IMR-90 (cell line): ENCODE measurements around the gene TAF1A. TPM values are rescaled to one million over a fixed set of nuclear protein-coding genes. Genes with fewer than 3 reads are reported as not detected.

ENCODE experiments used
- ATAC-seq: fragments of 200-7000 bp; cut with Tn5 transposase; 2 replicates; pipeline ENCODE4 v1.9.1; 2020; ENCODE audit warnings: low read depth, mild to moderate bottlenecking, moderate library complexity
- BruUV-seq: library from RNA; stranded (reverse); fragments of 400-500 nt; replicated peaks from 2 replicates; lab custom pipeline; 2021; lab: Mats Ljungman, UMichigan
- CTCF ChIA-PET: fragments of 300-600 bp; formaldehyde crosslinking; extraction: SDS; loops from one replicate; lab custom pipeline; 2021; ENCODE audit warnings: antibody characterized with exemption; lab: Yijun Ruan, JAX
- POLR2A ChIA-PET: fragments of 300-600 bp; sonication (Branson Sonifier 250); formaldehyde crosslinking; loops from one replicate; lab custom pipeline; 2022; ENCODE audit warnings: antibody characterized with exemption; ENCODE audit not compliant: unreplicated experiment; lab: Charles Lee
- DNase-seq: peaks from one replicate; pipeline ENCODE4 v3.0.0; 2013
- H2AFZ ChIP-seq: replicated peaks from 2 replicates; pipeline ENCODE3; 2013; ENCODE audit warnings: low read length, mild to moderate bottlenecking; ENCODE audit not compliant: poor library complexity
- H2AK5ac ChIP-seq: 2 replicates; pipeline ENCODE4 v1.6.1; 2013; ENCODE audit warnings: low read depth, low read length, inconsistent platforms
- H2AK9ac ChIP-seq: replicated peaks from 2 replicates; pipeline ENCODE3; 2013; ENCODE audit warnings: mild to moderate bottlenecking, low read depth, low read length, moderate library complexity; ENCODE audit not compliant: poor library complexity
- H2BK120ac ChIP-seq: 2 replicates; pipeline ENCODE4 v1.6.1; 2013; ENCODE audit warnings: low read depth, low read length, inconsistent platforms
- H2BK15ac ChIP-seq: 3 replicates; pipeline ENCODE4 v1.6.1; 2013; ENCODE audit warnings: low read depth, low read length, inconsistent platforms
- H2BK20ac ChIP-seq: 2 replicates; pipeline ENCODE4 v1.6.1; 2013; ENCODE audit warnings: low read depth, mild to moderate bottlenecking, inconsistent platforms, low read length, moderate library complexity
- H2BK5ac ChIP-seq: 2 replicates; pipeline ENCODE4 v1.6.1; 2013; ENCODE audit warnings: mild to moderate bottlenecking, low read depth, low read length, inconsistent platforms; ENCODE audit not compliant: poor library complexity, severe bottlenecking
- H3K14ac ChIP-seq: replicated peaks from 2 replicates; pipeline ENCODE4 v1.6.1; 2013; ENCODE audit warnings: low read depth, low read length, inconsistent platforms
- H3K18ac ChIP-seq: 2 replicates; pipeline ENCODE4 v1.6.1; 2013; ENCODE audit warnings: low read depth, low read length, control low read depth
- H3K23ac ChIP-seq: 2 replicates; pipeline ENCODE4 v1.6.1; 2013; ENCODE audit warnings: low read depth, low read length, inconsistent platforms
- H3K27ac ChIP-seq: 2 replicates; pipeline ENCODE4 v1.5.1; 2013; ENCODE audit warnings: mild to moderate bottlenecking, control low read depth, low read length; ENCODE audit not compliant: insufficient read depth
- H3K27me3 ChIP-seq: 2 replicates; pipeline ENCODE4 v1.6.1; 2013; ENCODE audit warnings: low read length; ENCODE audit not compliant: control insufficient read depth, insufficient read depth
- H3K36me3 ChIP-seq: 2 replicates; pipeline ENCODE4 v1.6.1; 2013; ENCODE audit warnings: low read length, mixed read lengths; ENCODE audit not compliant: control insufficient read depth, insufficient read depth
- H3K4ac ChIP-seq: 2 replicates; pipeline ENCODE4 v1.6.1; 2013; ENCODE audit warnings: low read depth, low read length, inconsistent platforms
- H3K4me1 ChIP-seq: 2 replicates; pipeline ENCODE4 v1.6.1; 2013; ENCODE audit warnings: low read length, mixed read lengths; ENCODE audit not compliant: control insufficient read depth, insufficient read depth
- H3K4me2 ChIP-seq: 2 replicates; pipeline ENCODE4 v1.6.1; 2013; ENCODE audit warnings: low read depth, mild to moderate bottlenecking, control low read depth, low read length, moderate library complexity
- H3K4me3 ChIP-seq: 2 replicates; pipeline ENCODE4 v1.5.1; 2013; ENCODE audit warnings: low read depth, mild to moderate bottlenecking, control low read depth, low read length, moderate library complexity; ENCODE audit not compliant: insufficient read depth
- H3K56ac ChIP-seq: 2 replicates; pipeline ENCODE4 v1.6.1; 2013; ENCODE audit warnings: low read length, inconsistent platforms; ENCODE audit not compliant: insufficient read depth; ENCODE audit errors: extremely low read depth
- H3K79me1 ChIP-seq, 2 experiments: 2 replicates each; pipeline ENCODE4 v1.6.1; 2013; ENCODE audit warnings: low read length in 2 of 2, inconsistent platforms in 1 of 2, low read depth in 1 of 2
- H3K9ac ChIP-seq: 2 replicates; pipeline ENCODE4 v1.6.1; 2013; ENCODE audit warnings: low read depth, low read length, control low read depth
- H3K9me1 ChIP-seq: 2 replicates; pipeline ENCODE4 v1.6.1; 2013; ENCODE audit warnings: low read length, inconsistent platforms; ENCODE audit not compliant: insufficient read depth
- H3K9me3 ChIP-seq: 2 replicates; pipeline ENCODE4 v1.6.1; 2013; ENCODE audit warnings: low read length; ENCODE audit not compliant: control insufficient read depth, insufficient read depth
- H4K20me1 ChIP-seq: 2 replicates; pipeline ENCODE4 v1.6.1; 2013; ENCODE audit warnings: low read length, inconsistent platforms; ENCODE audit not compliant: insufficient read depth
- H4K5ac ChIP-seq: 2 replicates; pipeline ENCODE4 v1.6.1; 2013; ENCODE audit warnings: mild to moderate bottlenecking, low read depth, low read length, control low read depth
- H4K8ac ChIP-seq, 2 experiments: 2 replicates each; pipeline ENCODE4 v1.6.1; 2013; ENCODE audit warnings: low read depth in 2 of 2, low read length in 2 of 2, control low read depth in 1 of 2, inconsistent platforms in 1 of 2
- H4K91ac ChIP-seq: 2 replicates; pipeline ENCODE4 v1.6.1; 2013; ENCODE audit warnings: low read depth, low read length, inconsistent platforms; ENCODE audit not compliant: insufficient read depth
- BHLHE40 ChIP-seq: fragments of 150-350 bp; IDR thresholded peaks from 2 replicates; pipeline ENCODE4 v1.6.1; 2016; ENCODE audit warnings: mild to moderate bottlenecking, low read depth, low read length
- CHD1 ChIP-seq: IDR thresholded peaks from 2 replicates; pipeline ENCODE4 v1.6.1; 2012; ENCODE audit warnings: low read depth, low read length, improper control_type of control experiment
- ELK1 ChIP-seq: fragments of 150-350 bp; IDR thresholded peaks from 2 replicates; pipeline ENCODE4 v1.6.1; 2016; ENCODE audit warnings: low read depth, mild to moderate bottlenecking, low read length, moderate library complexity, borderline replicate concordance
- FOS ChIP-seq: fragments of 150-350 bp; IDR thresholded peaks from 2 replicates; pipeline ENCODE4 v1.6.1; 2016; ENCODE audit warnings: low read depth, low read length
- MAFK ChIP-seq: IDR thresholded peaks from 2 replicates; pipeline ENCODE4 v1.6.1; 2012; ENCODE audit warnings: low read depth, low read length, improper control_type of control experiment
- MAZ ChIP-seq: IDR thresholded peaks from 2 replicates; pipeline ENCODE4 v1.6.1; 2012; ENCODE audit warnings: low read depth, mild to moderate bottlenecking, low read length, improper control_type of control experiment, moderate library complexity, borderline replicate concordance
- NFE2L2 ChIP-seq: fragments of 150-350 bp; IDR thresholded peaks from 2 replicates; pipeline ENCODE4 v1.6.1; 2016; ENCODE audit warnings: low read depth, mild to moderate bottlenecking, low read length
- POLR2A ChIP-seq: IDR thresholded peaks from 2 replicates; pipeline ENCODE4 v1.6.1; 2012; ENCODE audit warnings: mild to moderate bottlenecking, low read depth, low read length
- WGBS, 2 experiments: methylation state at CpG; one replicate each; pipeline versions ENCODE4 v1.1.5 to v1.1.7; 2013; ENCODE audit warnings: missing lambda C conversion rate in 2 of 2; ENCODE audit not compliant: insufficient read length in 1 of 2; ENCODE audit errors: extremely low coverage in 2 of 2; 5-methylcytosine and 5-hydroxymethylcytosine counted together
- dilution Hi-C: fragments of 300-500 bp; cut with HindIII; formaldehyde crosslinking; loops from one replicate; pipeline ENCODE4 v1.14.3; 2018; ENCODE audit warnings: low sequenced_read_pairs; ENCODE audit not compliant: unreplicated experiment
- in situ Hi-C: fragments of 300-500 bp; cut with MboI; formaldehyde crosslinking; loops from 3 replicates; pipeline ENCODE4 v1.14.3; 2019; ENCODE audit warnings: low sequenced_read_pairs, inconsistent platforms, mixed read lengths
- intact Hi-C: fragments of 100-400 bp; cut with micrococcal nuclease; formaldehyde crosslinking; loops from 2 replicates; pipeline ENCODE4 v1.10.0; 2022
- polyA plus RNA-seq, 3 experiments: library from polyadenylated mRNA; depleted of rRNA; stranded (reverse); fragments of >200 nt; gene quantifications; 2 replicates each; pipeline ENCODE4 v1.2.3, GENCODE V29; 2012; ENCODE audit warnings: low replicate concordance in 1 of 3
- total RNA-seq: library from RNA; depleted of rRNA; stranded (reverse); fragments of >200 nt; gene quantifications from 2 replicates; pipeline ENCODE4 v1.2.3, GENCODE V29; 2012

Gene TAF1A
- total and polyA plus RNA-seq, 2 of the 4 experiments (the other 2 are of a cell fraction) = 3.8 to 5.4 TPM

- no peak overlapping the region for H3K18ac ChIP-seq
- H3K4me1 ChIP-seq = peaks cover 4% of the 10 kb centered on the region; the same call in 1 of the 2 replicates
- no peak overlapping the region for H3K23ac ChIP-seq
- no peak overlapping the region for H2BK120ac ChIP-seq
- dilution Hi-C loops = no loop called here
- H3K9me1 ChIP-seq = no peaks in the 10 kb centered on the region
- H3K9me3 ChIP-seq = no peaks in the 10 kb centered on the region
- peaks cover 13 to 21% of the 10 kb centered on the region in 2 experiments for H3K79me1 ChIP-seq
- ChIA-PET POLR2A (no interaction called here), CTCF (interaction anchor here (1.0 kb wide), 1 partner anchor 123 kb away, joined by 3 read pairs; no protein-coding TSS in a partner anchor)
- H3K9ac ChIP-seq = no peak overlapping the region
- TF ChIP-seq NFE2L2 (no peak), FOS (no peak), MAFK (no peak), BHLHE40 (no peak), POLR2A (no peak), MAZ (no peak), ELK1 (no peak), CHD1 (no peak)
- no peak overlapping the region for H3K4ac ChIP-seq
- no TSS peak for BruUV-seq
- no peak overlapping the region for H3K14ac ChIP-seq
- H2BK5ac ChIP-seq = no peak overlapping the region
- H3K27ac ChIP-seq = no peak overlapping the region
- ATAC-seq (no peak), DNase-seq (no peak)
- no peak overlapping the region for H2AK9ac ChIP-seq
- H2BK20ac ChIP-seq = no peak overlapping the region
- H3K4me3 ChIP-seq = no peak overlapping the region
- intact Hi-C loops = no loop called here
- no peak overlapping the region for H2AFZ ChIP-seq
- H4K5ac ChIP-seq = no peak overlapping the region
- no peak overlapping the region for H2BK15ac ChIP-seq
- H4K8ac ChIP-seq = no peak overlapping the region
- in situ Hi-C loops = no loop called here
- H3K4me2 ChIP-seq = no peak overlapping the region
- H3K36me3 ChIP-seq = peaks cover 3% of the 10 kb centered on the region; the same call in 1 of the 2 replicates
- H3K27me3 ChIP-seq = no peaks in the 10 kb centered on the region
- no peak overlapping the region for H2AK5ac ChIP-seq
- H4K91ac ChIP-seq = no peak overlapping the region
- no peaks in the 10 kb centered on the region for H4K20me1 ChIP-seq
- WGBS, 2 experiments = no CpG with 5 or more reads among the region's 1 CpG
- H3K56ac ChIP-seq = no peak overlapping the region
Observed at GRCh38 chr1:222588135-222588534, 1.6 kb downstream of the TAF1A start.
